Measurements from ENCODE around the gene MAD1L1. TPM values are rescaled to one million over a fixed set of nuclear protein-coding genes. Genes with fewer than 3 reads are reported as not detected.

Gene MAD1L1
- total and polyA plus RNA-seq, 8 donors, result 12.8 to 469 (median 27.3) TPM

DNA sequence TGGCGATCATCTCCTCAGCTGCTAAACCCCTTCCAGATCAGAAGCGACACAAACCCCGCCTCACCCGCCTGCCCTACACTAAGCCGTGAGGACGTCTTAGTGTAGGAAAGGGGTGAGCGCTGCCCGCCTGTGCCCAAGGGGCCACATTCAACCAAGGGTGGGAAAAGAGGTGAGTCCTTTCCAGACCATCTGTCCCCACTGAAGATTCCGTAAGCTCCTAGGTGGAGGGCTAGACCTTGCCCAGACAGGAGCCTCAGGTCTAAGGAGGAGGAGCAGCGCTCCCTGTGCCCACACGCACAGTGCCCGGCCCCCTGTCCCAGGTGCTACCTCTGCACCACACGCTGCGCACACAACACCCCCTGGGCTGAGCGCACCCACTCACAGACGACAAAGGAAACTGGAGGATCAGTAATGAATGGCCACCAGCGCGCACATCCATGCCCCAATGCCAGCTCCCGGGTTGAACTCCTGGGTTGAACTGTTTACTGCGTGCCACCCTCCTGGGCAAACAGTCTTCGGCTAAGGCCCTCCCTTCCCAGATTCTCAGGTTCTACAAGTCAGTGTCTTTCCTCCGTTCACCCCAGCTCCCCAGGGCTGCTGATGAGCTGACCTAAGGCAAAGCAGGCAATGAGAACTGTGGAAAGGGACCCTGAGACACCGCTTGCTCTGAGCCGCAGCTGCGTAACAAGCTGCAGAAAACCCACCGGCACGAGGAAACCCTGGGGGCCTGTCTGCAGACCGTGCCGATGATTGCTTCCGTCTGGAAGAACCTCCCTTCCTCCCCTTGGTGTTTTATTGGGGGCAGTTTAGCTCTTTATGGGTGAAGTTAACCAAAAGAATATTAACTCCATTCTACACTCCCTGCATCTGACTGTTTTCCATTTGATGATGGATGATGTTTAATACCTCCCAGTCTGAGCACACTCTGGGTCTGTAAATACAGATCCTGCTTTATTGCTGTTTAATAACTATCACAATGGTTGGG, 185.9 kb downstream of the MAD1L1 start:
- Histone ChIP-seq H3K36me3 (peaks cover 0 to 24% (median 14%) of the 10 kb centered on the region in 4 donors), H3K27ac (no peak overlapping the region), H3K27me3 (no peaks in the 10 kb centered on the region), H3K4me3 (no peak overlapping the region), H3K4me1 (peaks cover 0 to 2% (median under 1%) of the 10 kb centered on the region in 4 donors), H3K9me3 (no peaks in the 10 kb centered on the region)
- DNase-seq, result no peak
- TF ChIP-seq POLR2A (IDR thresholded peaks at IDR 0.05) (no peak), POLR2AphosphoS5 (IDR thresholded peaks at IDR 0.05) (no peak), EP300 (IDR thresholded peaks at IDR 0.05) (no peak)
- TF ChIP-seq, protein P1, sequence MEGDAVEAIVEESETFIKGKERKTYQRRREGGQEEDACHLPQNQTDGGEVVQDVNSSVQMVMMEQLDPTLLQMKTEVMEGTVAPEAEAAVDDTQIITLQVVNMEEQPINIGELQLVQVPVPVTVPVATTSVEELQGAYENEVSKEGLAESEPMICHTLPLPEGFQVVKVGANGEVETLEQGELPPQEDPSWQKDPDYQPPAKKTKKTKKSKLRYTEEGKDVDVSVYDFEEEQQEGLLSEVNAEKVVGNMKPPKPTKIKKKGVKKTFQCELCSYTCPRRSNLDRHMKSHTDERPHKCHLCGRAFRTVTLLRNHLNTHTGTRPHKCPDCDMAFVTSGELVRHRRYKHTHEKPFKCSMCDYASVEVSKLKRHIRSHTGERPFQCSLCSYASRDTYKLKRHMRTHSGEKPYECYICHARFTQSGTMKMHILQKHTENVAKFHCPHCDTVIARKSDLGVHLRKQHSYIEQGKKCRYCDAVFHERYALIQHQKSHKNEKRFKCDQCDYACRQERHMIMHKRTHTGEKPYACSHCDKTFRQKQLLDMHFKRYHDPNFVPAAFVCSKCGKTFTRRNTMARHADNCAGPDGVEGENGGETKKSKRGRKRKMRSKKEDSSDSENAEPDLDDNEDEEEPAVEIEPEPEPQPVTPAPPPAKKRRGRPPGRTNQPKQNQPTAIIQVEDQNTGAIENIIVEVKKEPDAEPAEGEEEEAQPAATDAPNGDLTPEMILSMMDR (IDR thresholded peaks at IDR 0.05), result no peak
- intact Hi-C loops (cut with DNase I; ENCODE audit: low total_unique reads), result no loop called here
- WGBS, 5 donors, result 91 to 95% (median 92%) methylated on average over 27 to 30 of the region's 30 CpGs

DNA sequence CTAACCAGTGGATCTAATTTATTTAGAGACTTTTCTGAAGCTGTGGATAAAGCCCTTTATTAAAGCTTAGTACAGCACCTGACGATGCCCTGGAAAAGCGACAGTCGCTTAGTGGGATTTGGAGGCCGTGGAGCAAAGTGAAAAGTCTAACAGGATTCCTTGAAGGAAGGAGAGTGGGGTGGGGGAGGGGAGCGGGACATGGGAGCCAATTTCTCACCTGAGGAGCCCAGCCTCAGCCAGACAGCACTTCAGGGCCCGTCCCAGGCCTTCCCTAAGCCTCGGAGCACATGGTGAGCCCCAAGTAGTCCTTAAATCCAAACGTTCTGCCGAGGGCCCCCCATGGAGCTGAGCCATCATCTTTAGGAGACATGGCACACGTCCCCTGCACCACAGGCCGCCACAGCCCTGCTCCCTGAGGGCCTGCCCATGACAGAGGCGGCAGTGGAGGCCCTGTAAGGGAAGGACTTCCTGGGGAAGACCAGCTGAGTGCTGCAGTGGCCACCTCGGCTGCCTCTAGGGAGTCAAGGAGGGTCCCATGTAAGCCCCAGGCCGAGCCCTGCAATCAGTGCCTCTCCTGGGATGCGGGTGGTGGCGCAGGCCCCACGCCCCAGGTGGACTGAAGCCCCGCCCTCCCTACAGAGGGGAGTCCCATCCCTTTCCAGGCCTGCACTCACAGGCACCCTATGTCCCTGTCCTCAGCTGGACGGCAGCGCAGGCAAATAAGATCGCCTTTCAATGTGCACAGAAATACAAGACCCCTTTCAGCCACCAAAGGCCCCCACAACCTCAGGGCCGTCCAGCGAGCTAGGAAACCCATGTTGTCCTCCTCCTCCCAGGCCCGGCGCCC, 187.0 kb downstream of the MAD1L1 start:
- H3K27me3 ChIP-seq, result no peaks in the 10 kb centered on the region
- H3K27ac ChIP-seq, result no peak overlapping the region
- WGBS, 5 donors, result 91 to 94% (median 93%) methylated on average over 20 to 25 of the region's 25 CpGs
- TF ChIP-seq POLR2A (IDR thresholded peaks at IDR 0.05) (no peak), POLR2AphosphoS5 (IDR thresholded peaks at IDR 0.05) (no peak), EP300 (IDR thresholded peaks at IDR 0.05) (no peak)
- TF ChIP-seq, protein P1 (IDR thresholded peaks at IDR 0.05), result no peak
- no peaks in the 10 kb centered on the region for H3K4me1 ChIP-seq
- no peak overlapping the region for H3K4me3 ChIP-seq
- intact Hi-C loops (cut with DNase I; ENCODE audit: low total_unique reads), result no loop called here
- DNase-seq, result no peak
- no peaks in the 10 kb centered on the region for H3K9me3 ChIP-seq
- peaks cover 0 to 24% (median 14%) of the 10 kb centered on the region in 4 donors for H3K36me3 ChIP-seq

DNA sequence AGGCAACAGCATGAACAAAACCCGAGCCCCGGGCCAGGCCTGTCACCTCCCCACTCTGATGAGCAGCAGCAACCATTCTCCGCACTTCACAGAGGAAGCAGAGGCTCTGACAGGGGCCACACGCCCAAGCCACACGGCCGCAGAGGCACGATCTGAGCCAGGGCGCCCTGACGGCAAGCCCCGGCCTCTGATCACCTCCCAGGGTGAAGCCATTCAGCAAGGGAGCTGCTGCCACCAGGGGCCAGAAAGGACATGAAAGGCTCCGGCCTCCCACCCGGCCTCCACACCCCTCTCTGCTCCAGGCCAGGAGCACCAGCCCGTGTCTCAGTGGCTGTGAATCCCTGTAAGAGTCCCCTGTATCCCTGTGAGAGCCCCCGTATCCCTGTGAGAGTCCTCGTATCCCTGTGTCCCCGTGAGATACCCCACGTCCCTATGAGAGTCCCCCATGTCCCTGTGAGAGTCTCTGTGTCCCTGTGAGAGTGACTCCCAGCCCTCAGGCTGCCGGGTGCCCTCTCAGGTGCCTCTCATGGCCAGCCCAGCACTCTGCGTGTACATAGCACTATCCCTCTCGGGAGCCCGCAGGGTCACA, 187.8 kb downstream of the MAD1L1 start:
- intact Hi-C loops (cut with DNase I; ENCODE audit: low total_unique reads), result no loop called here
- H3K4me3 ChIP-seq, result no peak overlapping the region
- peaks cover 0 to 24% (median 14%) of the 10 kb centered on the region in 4 donors for H3K36me3 ChIP-seq
- TF ChIP-seq POLR2A (IDR thresholded peaks at IDR 0.05), result no peak
- no peak for TF ChIP-seq POLR2AphosphoS5 (IDR thresholded peaks at IDR 0.05)
- no peak for TF ChIP-seq EP300 (IDR thresholded peaks at IDR 0.05)
- TF ChIP-seq, protein P1 (IDR thresholded peaks at IDR 0.05), result no peak
- H3K4me1 ChIP-seq, result no peaks in the 10 kb centered on the region
- no peaks in the 10 kb centered on the region for H3K27me3 ChIP-seq
- H3K9me3 ChIP-seq, result no peaks in the 10 kb centered on the region
- 96 to 97% (median 97%) methylated on average over 13 to 21 of the region's 21 CpGs for WGBS, 5 donors
- no peak overlapping the region for H3K27ac ChIP-seq
- no peak for DNase-seq
